Karpas-422 (cell line): ENCODE data around the gene TCFL5. TPM values are rescaled to one million over a fixed set of nuclear protein-coding genes. Genes with fewer than 3 reads are reported as not detected.
"Not testable (repeated sequence)": the region's sequence is repeated elsewhere in the genome, so short reads cannot be mapped to it uniquely, and the experiment has no call there.

ENCODE experiments used
- DNase-seq: peaks from one replicate; pipeline ENCODE4 v3.0.0-alpha.2; 2015
- H2AFZ ChIP-seq: fragments of 200-600 bp; sonication (generic); 2 replicates; pipeline ENCODE4 v1.6.1; 2014; ENCODE audit warnings: antibody characterized with exemption, low read length, mixed read lengths
- H3K27ac ChIP-seq: fragments of 200-600 bp; sonication (generic); 2 replicates; pipeline ENCODE4 v1.5.1; 2014; ENCODE audit warnings: mild to moderate bottlenecking, low read length, moderate library complexity
- H3K27me3 ChIP-seq: fragments of 200-600 bp; sonication (generic); 2 replicates; pipeline ENCODE4 v1.6.1; 2014; ENCODE audit warnings: low read length, mixed read lengths
- H3K36me3 ChIP-seq: fragments of 200-600 bp; sonication (generic); 2 replicates; pipeline ENCODE4 v1.6.1; 2014; ENCODE audit warnings: low read length, mixed read lengths; ENCODE audit not compliant: insufficient read depth
- H3K4me1 ChIP-seq: fragments of 200-600 bp; sonication (generic); 2 replicates; pipeline ENCODE4 v1.6.1; 2014; ENCODE audit warnings: mild to moderate bottlenecking, low read length, mixed read lengths
- H3K4me2 ChIP-seq: fragments of 200-600 bp; sonication (generic); 2 replicates; pipeline ENCODE4 v1.6.1; 2014; ENCODE audit warnings: low read length, low read depth, mild to moderate bottlenecking; ENCODE audit not compliant: poor library complexity, severe bottlenecking
- H3K4me3 ChIP-seq: fragments of 200-600 bp; sonication (generic); 2 replicates; pipeline ENCODE4 v1.5.1; 2014; ENCODE audit warnings: mild to moderate bottlenecking, antibody characterized with exemption, low read length, mixed read lengths
- H3K79me2 ChIP-seq: fragments of 200-600 bp; sonication (generic); 2 replicates; pipeline ENCODE4 v1.6.1; 2014; ENCODE audit warnings: mild to moderate bottlenecking, low read length, mixed read lengths
- H3K9ac ChIP-seq: fragments of 200-600 bp; sonication (generic); 2 replicates; pipeline ENCODE4 v1.6.0; 2014; ENCODE audit warnings: low read length
- H3K9me2 ChIP-seq: fragments of 200-600 bp; sonication (generic), shearing (Covaris generic); replicated peaks from 2 replicates; pipeline ENCODE4 v1.6.0; 2014; ENCODE audit warnings: mild to moderate bottlenecking, low read length, moderate library complexity; ENCODE audit not compliant: insufficient read depth
- H3K9me3 ChIP-seq: fragments of 300-700, 200-600 bp; sonication (generic); 2 replicates; pipeline ENCODE4 v1.6.1; 2014; ENCODE audit warnings: low read length, mixed read lengths
- H4K20me1 ChIP-seq: fragments of 200-600 bp; sonication (generic); 2 replicates; pipeline ENCODE4 v1.6.1; 2014; ENCODE audit warnings: mild to moderate bottlenecking, antibody characterized with exemption, low read length, low read depth; ENCODE audit not compliant: insufficient read depth
- total RNA-seq: library from RNA; depleted of rRNA; stranded (reverse); fragments of >200 nt; shearing (Covaris generic); gene quantifications from 2 replicates; pipeline ENCODE4 v1.2.3, GENCODE V29; 2014; ENCODE audit warnings: low replicate concordance

TCFL5 gene
- total RNA-seq, 1 experiment from 2014 or later = 11.5 TPM

DNA sequence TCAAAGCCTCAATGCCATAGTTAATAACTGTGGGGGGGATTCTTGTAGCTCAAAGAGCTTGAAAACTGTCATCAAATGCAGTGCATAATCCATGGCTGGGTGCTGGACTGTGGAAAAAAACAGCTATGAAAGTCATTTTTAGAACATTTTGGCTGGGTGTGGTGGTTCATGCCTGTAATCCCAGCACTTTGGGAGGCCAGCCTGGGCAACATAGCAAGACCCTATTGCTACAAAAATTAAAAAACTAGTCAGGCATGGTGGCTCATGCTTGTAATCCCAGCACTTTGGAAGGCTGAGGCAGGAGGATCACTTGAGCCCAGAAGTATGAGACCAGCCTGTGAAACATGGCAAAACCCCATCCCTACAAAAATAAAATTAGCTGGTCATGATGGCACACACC lies 12.2 kb downstream of the TCFL5 start:
- Histone ChIP-seq H3K27ac (no peak overlapping the region), H3K9me2 (no peaks in the 10 kb centered on the region), H3K79me2 (no peaks in the 10 kb centered on the region; the same call in 1 of the 2 replicates), H3K9ac (no peak overlapping the region), H3K4me3 (no peak overlapping the region), H2AFZ (no peak overlapping the region), H3K4me2 (no peak overlapping the region), H3K36me3 (peaks cover 20% of the 10 kb centered on the region), H4K20me1 (no peaks in the 10 kb centered on the region), H3K27me3 (no peaks in the 10 kb centered on the region), H3K9me3 (no peaks in the 10 kb centered on the region), H3K4me1 (peaks cover 9% of the 10 kb centered on the region)
- DNase-seq = no peak

DNA sequence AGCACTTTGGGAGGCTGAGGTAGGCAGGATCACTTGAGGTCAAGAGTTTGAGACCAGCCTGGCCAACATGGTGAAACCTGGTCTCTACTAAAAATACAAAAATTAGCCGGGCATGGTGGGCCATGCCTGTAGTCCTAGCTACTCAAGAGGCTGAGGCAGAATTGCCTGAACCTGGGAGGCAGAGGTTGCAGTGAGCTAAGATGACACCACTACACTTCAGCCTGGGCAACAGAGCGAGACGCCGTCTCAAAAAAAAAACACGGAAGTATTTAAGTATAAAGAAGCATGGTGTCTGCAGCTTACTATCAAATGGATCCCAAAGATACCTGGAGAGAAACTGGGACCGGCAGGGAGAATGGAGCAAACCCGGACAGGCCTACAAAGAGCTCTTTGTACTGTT lies 12.7 kb downstream of the TCFL5 start:
- not testable (repeated sequence) for H3K4me1 ChIP-seq, H2AFZ ChIP-seq, H3K4me3 ChIP-seq, DNase-seq, H3K27ac ChIP-seq, H3K79me2 ChIP-seq, H3K9me3 ChIP-seq, H4K20me1 ChIP-seq, H3K9ac ChIP-seq, H3K4me2 ChIP-seq, H3K9me2 ChIP-seq, H3K27me3 ChIP-seq
- H3K36me3 ChIP-seq = peaks cover 20% of the 10 kb centered on the region

DNA sequence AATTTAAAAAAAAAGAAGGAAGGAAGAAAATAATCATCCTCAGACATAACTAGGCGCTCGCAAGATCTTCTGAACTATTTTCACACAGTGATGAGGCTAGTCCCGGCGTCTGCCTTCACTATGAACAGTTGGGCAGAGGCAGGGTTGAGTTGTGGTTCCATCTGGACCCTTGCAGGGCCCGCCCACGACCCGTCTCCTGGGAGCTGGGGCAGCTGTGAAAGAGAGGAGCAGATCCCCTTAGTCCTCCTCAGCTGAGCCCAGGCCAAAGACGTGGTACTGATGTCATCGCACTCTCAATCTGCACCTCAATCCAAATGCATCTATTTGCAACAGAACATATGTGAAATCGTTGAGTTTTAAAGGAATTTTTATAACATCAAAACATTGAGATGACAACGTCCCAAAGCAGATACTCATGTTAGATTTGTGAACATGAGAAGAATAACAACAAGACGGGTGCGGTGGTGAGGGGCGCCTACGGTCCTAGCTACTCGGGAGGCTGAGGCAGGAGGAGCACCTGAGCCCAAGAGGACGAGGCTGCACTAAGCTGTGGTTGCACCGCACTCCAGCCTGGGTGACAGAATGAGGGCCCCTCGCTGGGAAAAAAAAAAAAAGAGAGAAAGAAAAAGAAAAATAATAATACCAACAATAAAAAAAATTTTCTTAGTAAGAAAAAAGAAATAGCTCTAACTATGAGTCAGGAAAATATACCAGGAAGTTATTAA lies 15.3 kb downstream of the TCFL5 start:
- Histone ChIP-seq H3K36me3 (peaks cover 11% of the 10 kb centered on the region), H3K9me2 (no peaks in the 10 kb centered on the region), H2AFZ (no peak overlapping the region), H3K9ac (no peak overlapping the region), H3K27me3 (no peaks in the 10 kb centered on the region), H3K27ac (no peak overlapping the region), H3K4me3 (no peak overlapping the region), H3K4me1 (peaks cover 15% of the 10 kb centered on the region), H3K79me2 (no peaks in the 10 kb centered on the region; the same call in 1 of the 2 replicates), H3K4me2 (no peak overlapping the region), H4K20me1 (no peaks in the 10 kb centered on the region), H3K9me3 (no peaks in the 10 kb centered on the region)
- DNase-seq = no peak

DNA sequence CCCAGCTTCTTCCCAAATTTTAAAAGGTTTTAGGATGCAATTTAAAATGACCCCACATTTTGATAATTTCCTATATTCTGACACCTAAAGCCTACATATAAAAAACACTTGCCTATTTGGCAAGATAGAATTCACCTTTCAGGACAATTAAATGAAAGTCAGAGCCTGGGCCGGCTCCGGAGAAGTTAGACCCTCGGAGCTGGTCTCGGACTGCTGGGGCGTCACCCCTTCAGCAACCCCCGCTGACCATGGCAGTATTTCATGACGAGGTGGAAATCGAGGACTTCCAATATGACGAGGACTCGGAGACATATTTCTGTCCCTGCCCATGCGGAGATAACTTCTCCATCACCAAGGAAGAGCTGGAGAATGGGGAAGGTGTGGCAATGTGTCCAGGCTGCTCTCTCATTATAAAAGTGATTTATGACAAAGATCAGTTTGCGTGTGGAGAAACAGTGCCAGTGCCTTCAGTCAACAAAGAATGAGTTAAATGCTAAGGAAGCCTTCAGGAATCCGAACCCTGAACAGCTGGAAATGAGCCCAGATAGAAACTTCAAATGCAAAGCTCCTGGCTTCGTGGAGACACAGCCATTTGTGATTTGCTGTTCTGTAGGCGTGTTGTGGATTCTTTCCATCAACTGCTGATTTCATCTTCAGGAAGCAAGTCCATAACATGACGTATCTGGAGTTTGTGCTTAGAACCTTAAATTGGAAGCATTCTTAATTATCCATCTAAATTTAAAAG lies 16.0 kb downstream of the TCFL5 start:
- H3K36me3 ChIP-seq = peaks cover 11% of the 10 kb centered on the region
- no peak overlapping the region for H3K9ac ChIP-seq
- H3K9me3 ChIP-seq = no peaks in the 10 kb centered on the region
- no peaks in the 10 kb centered on the region for H4K20me1 ChIP-seq
- H3K4me1 ChIP-seq = peaks cover 15% of the 10 kb centered on the region
- H3K4me2 ChIP-seq = no peak overlapping the region
- no peaks in the 10 kb centered on the region for H3K27me3 ChIP-seq
- no peak overlapping the region for H3K27ac ChIP-seq
- H3K79me2 ChIP-seq = no peaks in the 10 kb centered on the region
- no peak overlapping the region for H3K4me3 ChIP-seq
- H2AFZ ChIP-seq = no peak overlapping the region
- no peaks in the 10 kb centered on the region for H3K9me2 ChIP-seq
- no peak for DNase-seq

DNA sequence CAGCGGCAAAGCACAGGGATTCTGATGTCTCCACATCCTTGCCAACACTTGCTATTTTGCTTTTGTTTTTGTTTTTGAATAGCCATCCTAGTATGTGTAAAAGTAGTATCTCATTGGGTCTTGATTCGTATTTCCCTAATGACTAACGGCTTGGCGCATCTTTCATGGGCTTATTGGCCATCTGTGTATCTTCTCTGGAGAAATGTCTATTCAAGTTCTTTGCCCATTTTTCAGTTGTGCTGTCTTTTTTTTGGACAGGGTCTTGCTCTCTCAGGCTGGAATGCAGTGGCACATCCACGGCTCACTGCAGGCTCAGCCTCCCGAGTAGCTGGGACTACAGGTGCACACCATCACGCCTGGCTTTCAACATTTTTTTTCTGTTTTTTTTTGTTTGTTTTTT lies 17.4 kb downstream of the TCFL5 start:
- Histone ChIP-seq H3K9ac (no peak overlapping the region), H3K79me2 (no peaks in the 10 kb centered on the region), H3K9me3 (no peaks in the 10 kb centered on the region), H3K4me2 (no peak overlapping the region), H4K20me1 (no peaks in the 10 kb centered on the region), H2AFZ (no peak overlapping the region), H3K4me1 (peaks cover 15% of the 10 kb centered on the region), H3K36me3 (peaks cover 11% of the 10 kb centered on the region), H3K9me2 (no peaks in the 10 kb centered on the region), H3K27ac (no peak overlapping the region), H3K4me3 (no peak overlapping the region), H3K27me3 (no peaks in the 10 kb centered on the region)
- no peak for DNase-seq

DNA sequence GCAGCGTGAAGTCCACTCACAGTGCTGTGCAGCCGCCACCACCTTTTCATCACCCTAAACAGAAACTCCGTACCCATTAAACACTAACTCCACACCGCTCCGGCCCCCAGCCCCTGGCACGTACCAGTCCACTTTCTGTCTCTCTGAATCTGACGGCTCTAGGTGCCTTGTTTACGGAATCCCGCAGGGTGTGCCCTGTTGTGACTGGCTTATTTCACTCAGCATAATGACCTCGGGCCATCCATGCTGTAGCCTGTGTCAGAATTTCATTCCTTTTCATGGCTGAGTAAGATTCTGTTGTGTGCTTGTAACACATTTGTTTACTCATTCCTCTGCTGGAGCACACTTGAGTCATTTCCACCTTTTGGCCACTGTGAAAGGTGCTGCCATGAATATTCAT lies 18.0 kb downstream of the TCFL5 start:
- Histone ChIP-seq H3K9me3 (no peaks in the 10 kb centered on the region), H3K4me1 (peaks cover 15% of the 10 kb centered on the region), H3K9ac (no peak overlapping the region), H3K27me3 (no peaks in the 10 kb centered on the region), H3K79me2 (no peaks in the 10 kb centered on the region), H3K4me2 (no peak overlapping the region), H2AFZ (no peak overlapping the region), H3K9me2 (no peaks in the 10 kb centered on the region), H3K27ac (no peak overlapping the region), H3K36me3 (peaks cover 11% of the 10 kb centered on the region), H4K20me1 (no peaks in the 10 kb centered on the region), H3K4me3 (no peak overlapping the region)
- DNase-seq = no peak

DNA sequence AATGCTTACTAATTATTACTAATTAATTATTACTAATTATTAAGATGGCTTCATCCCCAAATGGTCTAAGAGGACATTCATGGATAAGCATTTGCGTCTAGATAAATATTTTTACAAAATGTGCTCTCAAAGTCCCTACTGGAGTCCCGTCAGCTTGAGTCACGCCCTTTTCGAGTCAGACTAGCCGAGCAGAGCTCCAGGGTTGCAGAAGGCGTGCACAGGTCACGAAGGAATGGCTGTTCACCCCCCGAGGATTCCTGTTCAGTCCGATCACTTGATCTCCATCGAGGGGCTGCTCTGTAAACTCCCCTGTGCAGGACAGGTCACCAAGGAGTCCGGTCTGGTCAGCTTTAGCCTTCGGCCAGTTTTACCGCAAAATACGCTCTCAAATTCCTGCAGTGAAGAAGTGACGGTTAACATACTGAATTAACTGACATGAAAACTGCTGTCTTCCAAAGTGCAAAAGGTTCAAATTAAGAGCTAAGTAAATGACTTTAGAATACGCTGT lies 19.9 kb downstream of the TCFL5 start:
- H2AFZ ChIP-seq = no peak overlapping the region
- peaks cover 25% of the 10 kb centered on the region for H3K4me1 ChIP-seq
- H3K4me2 ChIP-seq = no peak overlapping the region
- no peaks in the 10 kb centered on the region for H3K9me2 ChIP-seq
- H3K36me3 ChIP-seq = peaks cover 11% of the 10 kb centered on the region
- no peaks in the 10 kb centered on the region for H4K20me1 ChIP-seq
- no peak overlapping the region for H3K27ac ChIP-seq
- no peak overlapping the region for H3K4me3 ChIP-seq
- DNase-seq = no peak
- no peaks in the 10 kb centered on the region for H3K27me3 ChIP-seq
- no peaks in the 10 kb centered on the region for H3K9me3 ChIP-seq
- no peak overlapping the region for H3K9ac ChIP-seq
- H3K79me2 ChIP-seq = no peaks in the 10 kb centered on the region
